Islet precursor cell (in vitro differentiated cells): ENCODE data around the gene ABCC12.
"Not testable (repeated sequence)": the region's sequence is repeated elsewhere in the genome, so short reads cannot be mapped to it uniquely, and the experiment has no call there.

ENCODE experiments used
- DNase-seq: peaks from one replicate; pipeline ENCODE4 v3.0.0-alpha.2; 2018

ABCC12 gene

DNA sequence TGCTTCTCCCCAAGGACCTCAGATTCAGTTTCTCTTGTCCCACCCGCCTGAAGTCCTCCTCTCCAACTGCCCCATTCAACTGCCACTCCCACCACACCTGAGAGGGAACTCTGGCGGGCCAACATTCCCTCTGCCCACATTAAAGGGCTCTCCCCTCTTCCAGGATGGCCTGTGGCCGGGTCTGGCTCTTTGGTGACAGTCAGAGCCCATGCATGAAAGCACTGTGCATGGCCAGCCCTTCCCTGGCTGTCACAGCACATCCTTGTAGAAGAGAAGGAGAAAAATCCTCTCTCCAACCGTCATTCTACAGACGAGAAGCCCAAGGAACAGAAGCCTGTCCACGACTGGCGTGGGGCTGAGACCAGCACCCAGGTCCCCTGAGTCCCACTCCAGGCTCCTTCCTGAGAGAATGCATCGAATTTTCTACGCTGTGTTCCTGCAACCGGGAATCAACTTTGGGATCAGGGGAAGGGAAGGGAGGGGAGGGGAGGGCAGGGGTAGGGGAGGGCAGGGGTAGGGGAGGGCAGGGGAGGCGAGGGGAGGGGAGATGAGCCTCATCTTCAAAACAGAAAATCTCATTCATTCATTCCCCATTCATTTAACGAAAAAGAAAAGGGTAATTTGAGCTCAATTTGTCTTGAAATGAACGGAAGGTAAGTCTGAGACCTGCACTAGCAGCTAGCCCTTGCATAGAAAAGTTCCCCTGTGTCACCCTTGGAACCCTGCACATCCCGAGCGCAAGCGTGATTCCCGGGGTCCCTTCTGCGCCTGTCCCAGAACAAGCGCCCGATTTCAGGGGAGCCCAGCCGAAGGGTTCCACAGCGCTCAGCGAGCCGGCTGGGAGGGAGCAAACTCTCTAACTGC is at the start of gene ABCC12:
Gene ABCC12 (minus strand): TSS at position 68 of the 864 bp plus-strand sequence. CDS start 9,569 bp downstream, outside the sequence.
- peak; percentile 67 for DNase-seq

GRCh38 chr16:48204825-48205151 is 49.0 kb upstream of the ABCC12 start:
- no peak for DNase-seq

- DNase-seq: no peak
Measured at GRCh38 chr16:48203974-48204824, 48.4 kb upstream of the ABCC12 start.

DNA sequence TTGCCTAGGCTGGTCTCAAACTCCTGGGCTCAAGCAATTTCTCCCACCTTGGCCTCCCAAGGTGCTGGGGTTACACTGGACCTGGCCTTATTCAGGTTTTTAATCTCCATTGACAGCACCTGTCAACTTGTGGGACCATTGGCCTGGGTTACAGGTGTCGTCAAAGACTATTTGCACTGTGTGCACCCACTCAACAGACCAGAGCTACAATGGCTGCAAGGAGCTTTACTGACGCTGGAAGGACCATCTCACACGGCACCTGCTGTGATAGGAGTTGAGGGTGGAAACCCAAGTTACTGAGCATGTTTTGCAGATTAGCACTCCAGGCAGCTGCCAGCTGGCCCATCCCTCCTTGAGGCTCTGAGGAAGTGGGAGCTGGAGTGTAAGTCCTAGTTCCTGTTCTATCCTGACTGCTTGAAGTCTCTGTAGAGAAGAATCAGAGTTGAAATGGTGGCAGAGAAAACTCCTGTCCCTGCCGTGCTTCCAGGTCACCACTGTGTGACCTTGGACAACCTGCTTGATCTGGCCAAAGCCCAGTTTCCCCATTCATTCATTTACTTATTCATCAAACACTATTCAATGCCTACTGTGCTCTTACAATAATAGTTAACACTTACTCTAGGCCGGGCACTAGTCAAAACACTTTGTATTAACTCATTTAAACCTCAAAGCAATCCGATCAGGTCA is 45.9 kb upstream of the ABCC12 start:
- DNase-seq: peak; percentile 37

DNA sequence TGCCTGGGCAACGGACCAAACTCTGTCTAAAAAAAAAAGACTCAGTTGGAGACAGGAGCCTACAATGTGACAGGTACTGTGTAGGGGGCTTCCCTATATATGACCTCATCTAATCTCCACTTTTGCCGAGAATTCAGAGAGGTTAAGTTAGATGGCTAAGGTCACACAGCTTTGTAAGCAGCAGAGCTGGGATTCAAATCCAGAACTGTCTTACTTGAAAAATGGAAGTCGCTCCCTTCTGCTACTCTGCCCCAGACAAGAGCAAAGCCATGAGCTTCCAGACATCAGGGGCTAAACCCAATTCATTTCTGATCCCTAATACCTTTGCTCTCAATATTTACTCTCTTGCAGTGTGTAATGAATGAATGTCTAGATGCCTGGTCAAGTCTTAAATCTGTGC is 41.5 kb upstream of the ABCC12 start:
- no peak for DNase-seq

DNA sequence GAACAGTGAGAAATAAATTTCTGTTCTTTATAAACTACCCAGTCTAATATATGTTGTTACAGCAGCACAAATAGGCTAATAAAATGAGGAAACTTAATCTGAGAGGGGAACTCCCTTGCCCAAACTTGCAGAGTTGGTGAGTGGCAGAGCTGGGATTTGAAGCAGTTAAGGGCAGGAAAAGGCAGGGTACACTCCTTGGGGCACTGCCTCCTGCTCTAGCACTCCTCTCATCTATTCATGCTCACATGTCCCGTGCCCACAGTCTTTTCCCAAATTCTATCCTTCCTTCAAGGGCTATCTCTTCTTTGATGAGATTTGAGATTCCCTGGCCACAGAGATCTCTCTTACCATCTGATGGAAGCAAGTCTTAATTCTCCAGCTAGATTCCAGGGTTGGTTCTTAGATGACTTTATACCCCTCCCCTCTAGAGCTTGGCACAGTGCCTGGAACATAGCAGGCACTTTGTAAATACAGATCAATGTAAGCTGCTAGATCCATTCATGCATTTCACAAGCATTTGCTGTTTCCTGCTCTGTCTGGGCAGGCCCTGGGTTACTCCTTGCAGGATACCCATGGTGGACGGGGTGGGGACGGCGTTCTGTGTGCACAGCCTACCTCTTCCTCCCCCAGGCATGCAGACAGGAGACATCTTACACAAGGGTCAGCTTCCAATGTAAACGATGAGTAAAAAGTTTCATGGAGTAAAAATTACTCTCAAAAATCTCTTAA is 39.2 kb upstream of the ABCC12 start:
- DNase-seq: no peak

GRCh38 chr16:48193846-48194245 is 38.1 kb upstream of the ABCC12 start:
- DNase-seq: no peak

GRCh38 chr16:48188449-48189102 is 32.8 kb upstream of the ABCC12 start:
- DNase-seq: no peak

DNA sequence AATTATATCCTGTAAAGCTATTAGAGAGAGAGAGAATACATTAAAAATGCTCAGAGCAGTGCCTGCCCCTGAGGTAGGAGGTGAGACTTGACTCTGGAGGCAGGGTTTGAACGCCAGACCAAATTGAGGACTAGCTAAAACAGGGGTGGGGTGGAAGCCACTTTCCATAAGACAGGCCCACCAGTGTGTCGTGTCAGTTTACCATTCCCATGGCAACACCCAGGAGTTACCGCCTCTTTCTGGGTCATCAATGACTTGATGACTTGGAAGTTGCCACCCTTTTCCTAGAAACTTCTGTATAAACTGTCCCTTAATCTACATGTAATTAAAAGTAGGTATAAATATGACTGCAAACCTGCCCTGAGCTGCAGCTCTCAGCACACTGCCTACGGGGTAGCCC is 32.0 kb upstream of the ABCC12 start:
- DNase-seq: no peak

- DNase-seq: no peak
Measured at GRCh38 chr16:48184681-48185080, 28.9 kb upstream of the ABCC12 start.

DNA sequence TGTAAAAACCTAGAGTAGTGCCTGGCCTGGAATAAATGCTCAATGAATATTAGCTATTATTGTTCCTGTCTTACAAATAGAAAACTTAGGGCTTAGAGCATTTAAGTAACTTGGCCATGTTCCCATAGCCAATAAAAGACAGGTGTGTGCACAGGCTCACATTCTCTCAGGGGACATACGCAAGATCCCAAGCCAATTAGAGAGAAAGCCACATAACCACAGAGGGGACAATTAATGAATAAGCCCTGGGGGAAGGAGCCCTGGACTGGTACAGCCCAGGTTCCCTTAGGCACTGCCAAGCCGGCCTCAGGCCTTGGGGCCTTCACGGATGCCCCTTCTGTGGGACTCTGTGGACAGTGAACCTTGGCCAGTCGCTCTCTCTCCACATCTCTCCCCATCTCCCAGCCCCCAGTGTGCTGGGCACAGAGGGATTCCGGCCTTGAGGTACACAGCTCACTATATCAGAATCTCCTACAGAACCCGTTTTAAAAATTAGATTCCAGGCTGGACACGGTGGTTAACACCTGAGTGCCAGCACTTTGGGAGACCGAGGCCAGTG is 27.3 kb upstream of the ABCC12 start:
- no peak for DNase-seq

- not testable (repeated sequence) for DNase-seq
Measured at GRCh38 chr16:48181746-48182520, 26.1 kb upstream of the ABCC12 start.

DNA sequence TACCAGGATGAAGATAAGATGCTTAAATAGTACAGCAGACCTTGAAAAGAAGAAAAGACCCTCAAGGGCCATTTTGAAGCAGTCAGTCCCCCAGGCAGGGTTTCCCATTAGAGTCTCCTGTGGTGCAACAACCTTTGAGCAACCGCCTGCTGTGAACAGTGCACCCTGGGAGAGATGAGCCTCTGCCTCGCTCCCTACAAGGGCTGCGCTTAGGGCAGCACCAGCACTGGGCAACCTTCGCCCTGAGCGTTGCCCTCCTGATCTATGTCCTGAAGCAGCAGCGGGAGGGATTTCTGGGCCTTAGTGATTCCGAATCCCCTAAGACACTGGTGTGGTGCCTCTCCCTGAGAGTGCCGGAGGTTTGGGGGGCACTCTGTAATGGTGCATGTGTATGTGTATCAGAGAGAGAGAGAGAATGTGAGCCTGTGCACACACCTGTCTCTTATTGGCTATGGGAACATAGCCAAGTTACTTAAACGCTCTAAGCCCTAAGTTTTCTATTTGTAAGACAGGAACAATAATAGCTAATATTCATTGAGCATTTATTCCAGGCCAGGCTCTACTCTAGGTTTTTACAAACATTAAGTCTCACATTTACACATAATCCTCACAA is 25.2 kb upstream of the ABCC12 start:
- no peak for DNase-seq

DNA sequence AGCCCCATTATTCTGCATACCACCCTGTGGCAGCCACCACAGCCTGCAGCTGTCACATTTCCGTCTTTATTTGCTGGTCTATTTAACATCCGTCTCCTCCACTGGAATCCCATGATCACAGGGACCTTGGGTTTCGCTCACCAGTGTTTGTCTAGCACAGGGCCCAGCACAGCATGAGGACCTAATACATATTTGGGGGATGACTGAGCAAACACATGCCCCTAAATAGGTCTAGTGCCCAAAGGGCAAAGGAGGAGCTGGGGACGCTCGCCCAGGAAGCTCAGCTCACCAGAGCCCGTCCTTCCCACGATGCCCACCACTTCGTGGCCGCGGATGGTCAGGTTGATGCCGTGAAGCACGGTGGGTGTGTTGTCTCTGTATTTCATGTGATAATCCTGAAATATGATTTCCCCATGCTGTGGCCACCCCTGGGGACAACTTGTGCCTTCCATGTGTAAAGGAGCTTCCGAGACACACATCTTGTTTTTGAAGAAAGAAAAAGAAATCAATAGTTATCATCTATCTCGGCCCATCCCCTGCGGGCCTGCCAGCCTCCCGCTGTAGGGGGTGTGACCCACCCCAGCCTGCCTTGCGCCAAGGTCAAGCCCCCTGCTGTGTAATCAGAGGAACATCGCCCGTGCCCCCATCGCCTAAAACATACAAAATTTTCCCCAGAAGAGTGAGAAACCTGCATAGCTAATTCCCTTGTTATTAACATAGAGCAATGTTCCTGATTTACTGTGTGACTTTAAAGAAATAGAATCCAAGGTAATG is 21.0 kb upstream of the ABCC12 start:
- DNase-seq: no peak

- DNase-seq: no peak
Measured at GRCh38 chr16:48173889-48174288, 18.1 kb upstream of the ABCC12 start.

GRCh38 chr16:48172682-48173081 is 16.9 kb upstream of the ABCC12 start:
- DNase-seq: no peak

DNA sequence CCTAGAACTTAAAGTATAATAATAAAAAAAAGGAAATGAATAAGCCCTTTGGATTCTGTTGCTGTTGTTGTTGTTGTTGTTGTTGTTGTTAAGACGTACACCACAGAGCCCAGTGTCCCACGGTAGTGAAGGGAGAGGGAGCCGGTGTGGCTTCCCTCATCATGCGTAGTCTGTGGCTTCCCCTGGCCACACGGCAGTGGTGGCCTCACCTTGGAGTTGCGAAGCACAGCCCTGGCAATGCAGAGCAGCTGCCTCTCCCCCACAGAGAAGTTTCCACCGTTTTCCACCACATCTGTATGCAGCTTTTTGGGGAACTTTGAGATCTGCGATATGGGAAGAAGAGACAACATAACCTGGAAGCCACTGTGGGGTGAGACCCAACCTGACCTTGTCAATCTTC is 14.1 kb upstream of the ABCC12 start:
- DNase-seq: no peak

DNA sequence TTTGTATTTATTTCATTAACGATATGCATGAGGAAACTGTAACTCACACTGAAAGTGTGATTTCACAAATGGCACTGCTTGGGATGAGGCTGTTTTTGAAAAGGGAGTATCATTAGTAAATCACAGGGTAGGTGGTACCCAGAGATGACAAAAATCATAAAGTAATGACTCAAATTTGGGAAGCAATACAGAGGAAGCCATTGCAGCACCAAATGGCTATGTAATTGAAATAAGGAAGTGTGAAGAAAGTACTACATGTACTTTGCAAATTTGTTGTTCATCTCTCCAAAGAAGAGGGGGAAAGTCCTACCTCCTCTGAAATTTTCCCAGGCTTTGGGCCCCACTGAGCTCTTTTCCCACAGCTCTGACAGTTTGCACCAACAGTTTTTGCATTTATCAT is 12.3 kb upstream of the ABCC12 start:
- no peak for DNase-seq

DNA sequence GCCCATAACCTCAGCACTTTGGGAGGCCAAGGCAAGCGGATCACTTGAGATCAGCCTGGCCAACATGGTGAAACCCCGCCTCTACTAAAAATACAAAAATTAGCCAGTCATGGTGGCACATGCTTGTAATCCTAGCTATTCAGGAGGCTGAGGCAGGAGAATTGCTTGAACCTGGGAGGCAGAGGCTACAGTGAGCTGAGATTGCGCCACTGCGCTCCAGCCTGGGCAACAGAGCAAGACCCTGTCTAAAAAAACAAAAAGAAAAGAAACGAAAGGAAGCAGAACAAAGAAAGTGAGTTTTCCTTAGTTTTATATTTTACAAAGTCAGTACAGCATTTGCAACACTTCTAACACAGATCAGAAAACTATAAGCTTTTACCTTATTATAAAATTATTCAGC is 10.8 kb upstream of the ABCC12 start:
- not testable (repeated sequence) for DNase-seq
